Cardiac fibroblast (primary cell): ENCODE measurements around the gene OTUD3.

Source experiments
- DNase-seq, 2 donors: peaks; one replicate each; pipeline versions ENCODE4 v3.0.0 to v3.0.0-alpha.2; 2010; ENCODE audit warnings: low read depth in 2 of 2
- H3K4me3 ChIP-seq, 2 donors: replicated peaks in 1 of 2; 1 replicate in 1 of 2; 2 replicates in 1 of 2; pipeline ENCODE4 v1.5.1; 2011; ENCODE audit warnings: low read depth in 2 of 2, low read length in 2 of 2, mild to moderate bottlenecking in 2 of 2, moderate library complexity in 1 of 2
- TF ChIP-seq, protein P1 (sequence below): IDR thresholded peaks from one replicate; pipeline ENCODE4 v1.5.1; 2011; ENCODE audit warnings: low read depth, mild to moderate bottlenecking, low read length, inconsistent platforms

The OTUD3 gene

DNA sequence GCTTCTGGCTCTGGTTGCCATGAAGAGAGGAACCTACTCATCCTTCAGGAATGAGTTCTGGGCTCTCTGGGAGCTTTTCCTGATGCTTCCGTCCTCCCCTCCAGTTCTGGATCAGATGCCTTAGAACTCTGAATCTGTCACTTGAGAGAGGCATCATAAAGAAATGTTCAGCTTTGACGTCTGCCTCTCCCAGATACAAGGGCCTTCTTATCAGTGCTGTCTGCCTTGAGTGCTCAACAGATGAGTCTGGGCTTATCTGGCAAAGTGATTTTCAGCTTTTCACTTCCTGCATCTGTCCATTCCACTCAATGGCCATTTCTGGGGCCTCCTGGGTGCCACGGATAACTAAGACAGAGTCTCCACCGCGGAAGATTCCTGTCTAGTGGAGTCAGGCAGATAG lies 12.3 kb upstream of the OTUD3 start:
- TF ChIP-seq, protein P1, sequence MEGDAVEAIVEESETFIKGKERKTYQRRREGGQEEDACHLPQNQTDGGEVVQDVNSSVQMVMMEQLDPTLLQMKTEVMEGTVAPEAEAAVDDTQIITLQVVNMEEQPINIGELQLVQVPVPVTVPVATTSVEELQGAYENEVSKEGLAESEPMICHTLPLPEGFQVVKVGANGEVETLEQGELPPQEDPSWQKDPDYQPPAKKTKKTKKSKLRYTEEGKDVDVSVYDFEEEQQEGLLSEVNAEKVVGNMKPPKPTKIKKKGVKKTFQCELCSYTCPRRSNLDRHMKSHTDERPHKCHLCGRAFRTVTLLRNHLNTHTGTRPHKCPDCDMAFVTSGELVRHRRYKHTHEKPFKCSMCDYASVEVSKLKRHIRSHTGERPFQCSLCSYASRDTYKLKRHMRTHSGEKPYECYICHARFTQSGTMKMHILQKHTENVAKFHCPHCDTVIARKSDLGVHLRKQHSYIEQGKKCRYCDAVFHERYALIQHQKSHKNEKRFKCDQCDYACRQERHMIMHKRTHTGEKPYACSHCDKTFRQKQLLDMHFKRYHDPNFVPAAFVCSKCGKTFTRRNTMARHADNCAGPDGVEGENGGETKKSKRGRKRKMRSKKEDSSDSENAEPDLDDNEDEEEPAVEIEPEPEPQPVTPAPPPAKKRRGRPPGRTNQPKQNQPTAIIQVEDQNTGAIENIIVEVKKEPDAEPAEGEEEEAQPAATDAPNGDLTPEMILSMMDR: no peak
- no peak overlapping the region for H3K4me3 ChIP-seq
- DNase-seq: peak; percentile 58 to 59

DNA sequence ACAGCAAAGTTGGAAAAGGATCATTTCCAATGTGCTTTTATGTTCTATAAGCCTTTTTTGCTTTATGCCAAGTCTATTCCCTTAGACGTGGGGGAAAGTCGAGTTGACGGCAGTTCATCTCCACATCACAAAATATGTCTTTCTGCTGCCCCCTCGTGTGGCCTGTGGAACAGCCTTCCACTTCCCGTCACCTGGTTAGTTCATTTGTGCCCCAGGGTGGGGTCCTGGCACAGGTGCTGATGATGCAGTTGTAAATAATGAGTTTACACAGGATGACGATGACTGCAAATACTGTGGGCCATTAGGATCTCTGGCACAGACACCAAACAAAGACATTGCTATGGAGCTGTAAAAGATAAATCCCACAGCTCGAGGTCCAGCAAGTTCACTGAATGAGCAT lies 10.0 kb upstream of the OTUD3 start:
- H3K4me3 ChIP-seq: no peak overlapping the region
- DNase-seq: no peak
- TF ChIP-seq, protein P1: no peak

DNA sequence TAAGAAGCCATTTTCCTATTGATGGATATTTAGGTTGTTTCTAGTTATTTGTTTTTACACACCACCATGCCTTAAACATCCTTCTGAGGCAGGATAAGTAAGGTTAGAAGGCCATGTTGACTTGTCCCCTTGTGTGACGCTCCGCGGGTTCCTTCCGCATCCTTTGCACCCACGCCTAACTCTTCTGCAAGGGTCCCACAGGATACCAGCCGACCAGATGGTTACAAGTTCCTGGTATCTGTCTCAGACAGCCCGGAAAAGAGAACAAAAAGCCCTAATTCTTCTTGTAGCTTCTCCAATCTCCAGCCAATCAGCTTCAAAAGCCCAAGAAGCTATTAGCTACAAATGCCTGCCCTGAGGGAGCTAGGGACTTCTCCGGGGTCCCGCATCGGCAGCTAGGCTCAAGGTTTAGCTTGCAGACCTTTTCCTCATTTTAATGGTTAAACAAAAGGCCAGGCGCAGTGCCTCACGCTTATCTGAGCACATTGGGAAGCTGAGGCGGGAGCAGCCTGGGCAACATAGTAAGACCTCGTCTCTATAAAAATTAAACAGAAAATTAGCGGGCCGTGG lies 4.9 kb upstream of the OTUD3 start:
- no peak for DNase-seq
- H3K4me3 ChIP-seq: no peak overlapping the region
- TF ChIP-seq, protein P1: no peak

DNA sequence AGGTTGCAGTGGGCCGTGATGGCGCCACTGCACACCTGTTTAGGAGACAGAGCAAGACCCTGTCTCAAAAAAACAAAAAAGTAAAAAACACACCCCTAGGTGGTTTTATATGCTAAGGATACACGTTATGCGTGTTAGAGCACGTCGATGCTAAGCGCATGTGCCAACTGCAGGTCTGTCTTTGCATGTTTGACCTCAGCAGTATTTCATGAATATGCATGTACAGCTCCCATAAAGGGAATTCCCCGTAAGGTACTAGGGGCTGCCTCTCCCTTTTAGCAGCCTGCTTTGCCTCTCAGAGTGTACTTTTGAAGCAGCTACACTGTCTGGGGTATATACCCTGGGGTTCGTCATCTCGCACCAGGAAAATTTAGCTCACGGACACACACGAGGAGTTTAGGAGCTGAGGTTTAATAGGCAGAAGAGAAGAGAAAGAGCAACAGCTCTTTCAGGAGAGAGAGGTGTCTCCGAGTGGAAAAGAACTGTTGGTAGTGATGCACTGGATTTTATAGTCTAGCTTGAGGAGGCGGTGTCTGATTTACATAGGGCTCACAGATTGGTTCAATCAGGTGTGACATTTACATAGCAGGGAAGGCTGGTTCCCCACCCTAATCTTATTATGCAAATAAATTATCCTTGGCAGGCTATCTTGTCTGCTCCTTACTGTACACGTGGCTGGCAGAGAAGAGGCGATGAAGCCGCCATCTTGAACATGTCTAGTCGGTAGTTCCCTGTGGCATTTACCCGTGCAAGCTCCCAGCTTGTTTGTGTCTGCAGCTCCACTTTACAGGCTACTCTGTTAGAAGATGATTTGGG lies 4.2 kb upstream of the OTUD3 start:
- no peak overlapping the region for H3K4me3 ChIP-seq
- DNase-seq: no peak
- TF ChIP-seq, protein P1: no peak

DNA sequence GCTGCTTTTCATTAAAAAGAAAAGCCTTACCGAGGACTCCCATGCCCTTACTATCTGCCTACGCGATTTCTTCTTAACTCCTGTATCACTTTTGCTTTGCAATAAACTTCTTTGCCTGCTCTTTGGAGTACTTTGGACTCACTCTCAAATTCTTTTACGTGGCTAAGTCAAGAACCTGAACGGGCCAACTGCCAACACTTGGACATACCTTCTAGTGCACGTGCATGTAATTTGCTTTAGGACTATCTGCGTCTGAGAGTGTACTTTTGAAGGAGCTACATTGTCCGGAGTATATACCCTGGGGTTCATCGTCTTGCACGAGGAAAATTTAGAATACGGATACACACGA lies 3.6 kb upstream of the OTUD3 start:
- H3K4me3 ChIP-seq: no peak overlapping the region

DNA sequence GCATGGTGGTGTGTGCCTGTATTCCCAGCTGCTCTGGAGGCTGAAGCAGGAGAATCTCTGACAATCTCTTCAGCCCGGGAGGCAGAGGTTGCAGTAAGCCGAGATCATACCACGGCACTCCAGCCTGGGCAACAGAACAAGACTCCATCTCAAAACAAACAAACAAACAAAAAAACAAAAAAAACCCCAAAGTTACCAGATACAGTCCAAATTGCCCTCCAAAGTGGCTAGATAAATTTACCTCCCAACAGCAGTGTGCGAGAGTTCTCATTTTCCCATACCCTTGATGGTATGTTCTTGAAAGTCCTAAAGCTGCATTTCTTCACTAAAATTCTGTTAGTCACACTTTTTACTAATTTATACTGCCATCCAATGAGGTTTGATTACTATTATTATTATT lies 3.0 kb upstream of the OTUD3 start:
- no peak for DNase-seq
- TF ChIP-seq, protein P1: no peak
- no peak overlapping the region for H3K4me3 ChIP-seq

More for the DNA sequence above, 3.6 kb upstream of the OTUD3 start:
- TF ChIP-seq, protein P1: no peak
- DNase-seq: no peak
